ENCODE data around the gene PER1. TPM values are rescaled to one million over a fixed set of nuclear protein-coding genes. Genes with fewer than 3 reads are reported as not detected.
A peak's percentile ranks its signal among the peaks of the same experiment; 100 is the strongest.

The PER1 gene
- total RNA-seq, 4 donors from 2014 or later: 127 to 263 (median 168) TPM

DNA sequence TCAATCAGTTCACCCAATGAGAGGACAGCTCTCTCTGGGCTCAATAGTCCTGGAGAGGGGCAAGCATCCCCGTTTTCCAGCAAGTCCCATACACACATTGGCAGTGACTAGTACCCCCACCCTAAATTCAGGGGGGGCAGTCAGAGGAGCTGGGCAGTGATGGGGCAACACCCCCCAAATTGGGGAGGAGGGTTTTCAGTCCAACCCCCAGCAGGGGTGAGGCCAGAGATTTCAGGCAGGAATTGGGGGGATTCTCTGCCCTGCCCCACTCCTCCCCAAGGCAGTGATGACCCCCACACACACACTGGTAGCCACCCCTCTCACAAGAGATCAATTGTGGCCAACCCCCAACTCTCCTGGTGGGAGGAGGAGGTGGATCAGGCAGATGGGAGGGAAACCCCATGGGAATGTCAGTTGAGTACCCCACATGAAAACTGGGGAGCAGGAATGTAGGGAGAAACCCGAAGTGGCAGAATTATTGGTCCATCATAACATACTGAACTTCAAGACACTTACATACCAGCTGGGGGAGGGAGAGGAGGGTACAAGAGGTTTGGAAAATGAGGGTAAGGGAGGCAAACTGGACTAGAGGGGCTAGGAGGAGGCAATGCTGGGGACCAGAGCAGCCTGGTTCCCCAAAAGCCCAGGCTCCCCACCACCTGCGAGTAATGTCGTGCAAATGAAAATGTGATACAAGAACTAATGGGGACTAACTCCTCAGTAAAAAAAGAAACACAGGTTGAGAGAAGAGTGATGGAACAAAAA, 7.4 kb upstream of the PER1 start:
- Histone ChIP-seq H3K4me1 (peaks cover 49 to 72% (median 71%) of the 10 kb centered on the region in 4 donors), H3K27me3 (no peaks in the 10 kb centered on the region), H3K27ac (replicated peaks in 1 of 4) (peak overlapping the region; percentile 100), H3K4me3 (no peak overlapping the region), H3K9me3 (no peaks in the 10 kb centered on the region), H3K36me3 (peaks cover 9 to 27% (median 23%) of the 10 kb centered on the region in 4 donors)
- TF ChIP-seq POLR2A (IDR thresholded peaks at IDR 0.05; ENCODE audit: low read depth) (no peak), EP300 (IDR thresholded peaks at IDR 0.05) (no peak), POLR2AphosphoS5 (IDR thresholded peaks at IDR 0.05) (no peak), CTCF (IDR thresholded peaks at IDR 0.05) (no peak)
- 71% methylated on average over 4 of the region's 4 CpGs for WGBS
- intact Hi-C loops (cut with DNase I): no loop called here
- DNase-seq (ENCODE audit: extremely low spot score): no peak

DNA sequence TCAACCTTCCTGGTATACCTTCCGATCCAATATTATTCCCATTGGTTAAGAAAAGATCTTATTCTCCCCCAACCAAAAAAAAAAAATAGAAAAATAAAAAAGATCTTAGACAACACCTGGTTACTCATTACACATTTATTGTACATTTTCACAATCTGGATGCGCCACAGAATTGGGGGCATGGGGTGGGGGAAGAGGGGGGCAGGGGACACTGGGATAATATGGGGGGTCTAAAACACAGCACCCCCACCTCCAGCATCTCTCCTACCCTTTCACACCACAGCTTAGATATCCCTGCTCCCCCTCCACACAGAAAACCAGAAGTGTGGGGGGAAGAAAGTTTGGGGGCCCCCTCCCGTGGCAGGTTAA, 6.8 kb upstream of the PER1 start:
- WGBS: 60% methylated on average over 3 of the region's 3 CpGs
- H3K4me3 ChIP-seq: no peak overlapping the region
- DNase-seq (ENCODE audit: extremely low spot score): no peak
- peak overlapping the region; percentile 100 for H3K27ac ChIP-seq (replicated peaks in 1 of 4)
- no peaks in the 10 kb centered on the region for H3K9me3 ChIP-seq
- peaks cover 9 to 27% (median 23%) of the 10 kb centered on the region in 4 donors for H3K36me3 ChIP-seq
- no peaks in the 10 kb centered on the region for H3K27me3 ChIP-seq
- TF ChIP-seq EP300 (IDR thresholded peaks at IDR 0.05) (no peak), POLR2AphosphoS5 (IDR thresholded peaks at IDR 0.05) (no peak), CTCF (IDR thresholded peaks at IDR 0.05) (no peak), POLR2A (IDR thresholded peaks at IDR 0.05; ENCODE audit: low read depth) (no peak)
- peaks cover 42 to 66% (median 65%) of the 10 kb centered on the region in 4 donors for H3K4me1 ChIP-seq
- intact Hi-C loops (cut with DNase I): no loop called here

GRCh38 chr17:8158267-8159031, 6.2 kb upstream of the PER1 start:
- Histone ChIP-seq H3K4me3 (peak overlapping the region in 1 of 4 donors; percentile 15), H3K9me3 (no peaks in the 10 kb centered on the region), H3K27ac (replicated peaks in 1 of 4) (peak overlapping the region; percentile 100), H3K27me3 (no peaks in the 10 kb centered on the region), H3K4me1 (peaks cover 42 to 66% (median 65%) of the 10 kb centered on the region in 4 donors), H3K36me3 (peaks cover 9 to 27% (median 23%) of the 10 kb centered on the region in 4 donors)
- WGBS: 38% methylated on average over 20 of the region's 20 CpGs
- DNase-seq (ENCODE audit: extremely low spot score): peak; percentile 99
- intact Hi-C loops (cut with DNase I): loop anchor here (1.0 kb wide), 1 partner anchor 20 kb away; no protein-coding TSS in a partner anchor
- TF ChIP-seq POLR2A (IDR thresholded peaks at IDR 0.05; ENCODE audit: low read depth) (no peak), CTCF (IDR thresholded peaks at IDR 0.05) (peak; percentile 94 to 98 (median 96)), POLR2AphosphoS5 (IDR thresholded peaks at IDR 0.05) (peak in 1 of 2 donors; percentile 88)

- peaks cover 42 to 63% (median 63%) of the 10 kb centered on the region in 4 donors for H3K4me1 ChIP-seq
- intact Hi-C loops (cut with DNase I): no loop called here
- H3K27ac ChIP-seq (replicated peaks in 1 of 4): peak overlapping the region; percentile 100
- no peaks in the 10 kb centered on the region for H3K9me3 ChIP-seq
- TF ChIP-seq POLR2AphosphoS5 (IDR thresholded peaks at IDR 0.05) (peak in 1 of 2 donors; percentile 100), POLR2A (IDR thresholded peaks at IDR 0.05; ENCODE audit: low read depth) (peak; percentile 100), EP300 (IDR thresholded peaks at IDR 0.05) (peak; percentile 2), CTCF (IDR thresholded peaks at IDR 0.05) (no peak)
- H3K36me3 ChIP-seq: peaks cover 9 to 28% (median 23%) of the 10 kb centered on the region in 4 donors
- DNase-seq (ENCODE audit: extremely low spot score): peak; percentile 100
- no peaks in the 10 kb centered on the region for H3K27me3 ChIP-seq
- under 1% methylated on average over 58 of the region's 59 CpGs for WGBS
- H3K4me3 ChIP-seq: peak overlapping the region; percentile 72 to 93 (median 84)
Observed at GRCh38 chr17:8156246-8156992, 4.2 kb upstream of the PER1 start.

Measured in esophagus muscularis mucosa (tissue), 4 donors.